Glomerular visceral epithelial cell (primary cell): Measurements from ENCODE around the gene VOPP1.

ENCODE experiments used
- DNase-seq: peaks from one replicate; pipeline ENCODE4 v3.0.0-alpha.2; 2016; ENCODE audit errors: extremely low spot score

VOPP1 gene

GRCh38 chr7:55532150-55532917 lies 40.0 kb downstream of the VOPP1 start:
- DNase-seq: no peak

GRCh38 chr7:55531536-55531935 lies 40.8 kb downstream of the VOPP1 start:
- no peak for DNase-seq

- no peak for DNase-seq
Measured at GRCh38 chr7:55527307-55527706, 45.0 kb downstream of the VOPP1 start.

- no peak for DNase-seq
Measured at GRCh38 chr7:55526770-55527169, 45.5 kb downstream of the VOPP1 start.

- DNase-seq: no peak
Measured at GRCh38 chr7:55526329-55526728, 46.0 kb downstream of the VOPP1 start.

- DNase-seq: no peak
Measured at GRCh38 chr7:55524558-55525310, 47.6 kb downstream of the VOPP1 start.

- no peak for DNase-seq
Measured at GRCh38 chr7:55523366-55523765, 48.9 kb downstream of the VOPP1 start.

GRCh38 chr7:55521917-55522902 lies 50.1 kb downstream of the VOPP1 start:
- DNase-seq: no peak

GRCh38 chr7:55521512-55521911 lies 50.8 kb downstream of the VOPP1 start:
- no peak for DNase-seq

GRCh38 chr7:55520426-55521140 lies 51.7 kb downstream of the VOPP1 start:
- no peak for DNase-seq

- no peak for DNase-seq
Measured at GRCh38 chr7:55518836-55519235, 53.5 kb downstream of the VOPP1 start.

- DNase-seq: no peak
Measured at GRCh38 chr7:55517936-55518689, 54.2 kb downstream of the VOPP1 start.

GRCh38 chr7:55517191-55517633 lies 55.1 kb downstream of the VOPP1 start:
- DNase-seq: no peak

GRCh38 chr7:55516409-55516808 lies 55.9 kb downstream of the VOPP1 start:
- no peak for DNase-seq

- no peak for DNase-seq
Measured at GRCh38 chr7:55515569-55516279, 56.6 kb downstream of the VOPP1 start.

- DNase-seq: no peak
Measured at GRCh38 chr7:55514546-55515265, 57.6 kb downstream of the VOPP1 start.

GRCh38 chr7:55513868-55514267 lies 58.4 kb downstream of the VOPP1 start:
- no peak for DNase-seq

- DNase-seq: no peak
Measured at GRCh38 chr7:55512635-55513191, 59.6 kb downstream of the VOPP1 start.

- no peak for DNase-seq
Measured at GRCh38 chr7:55510621-55511020, 61.7 kb downstream of the VOPP1 start.
